Mesendoderm (in vitro differentiated cells): Measurements from ENCODE around the gene METAP2.

Source experiments
- DNase-seq: peaks from one replicate; pipeline ENCODE4 v3.0.0; 2013
- H2AK5ac ChIP-seq: 2 replicates; pipeline ENCODE4 v1.6.1; 2013; ENCODE audit warnings: low read length, inconsistent platforms
- H2BK120ac ChIP-seq: 2 replicates; pipeline ENCODE4 v1.6.1; 2013; ENCODE audit warnings: low read depth, mild to moderate bottlenecking, low read length, moderate library complexity, mixed read lengths
- H2BK15ac ChIP-seq: replicated peaks from 2 replicates; pipeline ENCODE4 v1.6.1; 2013; ENCODE audit warnings: low read depth, mild to moderate bottlenecking, moderate library complexity
- H2BK5ac ChIP-seq: 2 replicates; pipeline ENCODE4 v1.6.1; 2013; ENCODE audit warnings: low read length, inconsistent platforms
- H3K18ac ChIP-seq: 2 replicates; pipeline ENCODE4 v1.6.1; 2013; ENCODE audit warnings: mild to moderate bottlenecking, low read length, mixed read lengths
- H3K23ac ChIP-seq: one replicate; pipeline ENCODE4 v1.6.1; 2013; ENCODE audit warnings: low read length
- H3K27ac ChIP-seq: 2 replicates; pipeline ENCODE4 v1.5.1; 2013; ENCODE audit warnings: low read depth, mild to moderate bottlenecking, inconsistent platforms, low read length, moderate library complexity
- H3K27me3 ChIP-seq: 2 replicates; pipeline ENCODE4 v1.6.1; 2013; ENCODE audit warnings: low read length, control low read depth, mild to moderate bottlenecking, inconsistent platforms; ENCODE audit not compliant: insufficient read depth, poor library complexity
- H3K36me3 ChIP-seq: 2 replicates; pipeline ENCODE4 v1.6.1; 2013; ENCODE audit warnings: low read length, inconsistent platforms; ENCODE audit not compliant: control insufficient read depth, insufficient read depth
- H3K4ac ChIP-seq: one replicate; pipeline ENCODE4 v1.6.1; 2013; ENCODE audit warnings: low read depth, mild to moderate bottlenecking, low read length, moderate library complexity
- H3K4me1 ChIP-seq: 2 replicates; pipeline ENCODE4 v1.6.1; 2013; ENCODE audit warnings: low read depth, low read length, inconsistent platforms; ENCODE audit not compliant: control insufficient read depth
- H3K4me2 ChIP-seq: 2 replicates; pipeline ENCODE4 v1.6.1; 2013; ENCODE audit warnings: low read length
- H3K4me3 ChIP-seq: 2 replicates; pipeline ENCODE4 v1.5.1; 2013; ENCODE audit warnings: mild to moderate bottlenecking, low read length
- H3K56ac ChIP-seq: one replicate; pipeline ENCODE4 v1.6.1; 2013; ENCODE audit warnings: low read length
- H3K79me1 ChIP-seq: 2 replicates; pipeline ENCODE4 v1.6.1; 2013; ENCODE audit warnings: low read length, inconsistent platforms
- H3K79me2 ChIP-seq: 2 replicates; pipeline ENCODE4 v1.6.1; 2013; ENCODE audit warnings: mild to moderate bottlenecking, low read length; ENCODE audit not compliant: control insufficient read depth, insufficient read depth
- H3K9ac ChIP-seq: 2 replicates; pipeline ENCODE4 v1.6.1; 2013; ENCODE audit warnings: low read length, inconsistent platforms
- H4K5ac ChIP-seq: one replicate; pipeline ENCODE4 v1.6.1; 2013; ENCODE audit warnings: low read length
- H4K8ac ChIP-seq: one replicate; pipeline ENCODE4 v1.6.1; 2013; ENCODE audit warnings: low read depth, mild to moderate bottlenecking, control low read depth, low read length, moderate library complexity
- WGBS: extraction: QIAGEN DNeasy Blood & Tissue Kit; methylation state at CpG from one replicate; pipeline ENCODE4 v1.1.7; 2013; ENCODE audit warnings: low lambda C conversion rate, missing lambda C conversion rate; ENCODE audit not compliant: insufficient coverage; ENCODE audit errors: extremely low coverage; 5-methylcytosine and 5-hydroxymethylcytosine counted together

METAP2 gene

GRCh38 chr12:95499772-95500171 is 25.8 kb downstream of the METAP2 start:
- Histone ChIP-seq H3K4me3 (no peak overlapping the region), H3K56ac (no peak overlapping the region), H3K36me3 (peaks cover 6% of the 10 kb centered on the region), H3K79me2 (peaks cover 5% of the 10 kb centered on the region), H4K5ac (no peak overlapping the region), H3K79me1 (peaks cover 7% of the 10 kb centered on the region), H4K8ac (no peak overlapping the region), H3K9ac (no peak overlapping the region), H2BK5ac (no peak overlapping the region), H3K4ac (no peak overlapping the region), H3K27me3 (no peaks in the 10 kb centered on the region), H2BK120ac (no peak overlapping the region), H3K27ac (no peak overlapping the region), H2AK5ac (no peak overlapping the region), H3K23ac (no peak overlapping the region), H3K4me1 (no peaks in the 10 kb centered on the region), H2BK15ac (no peak overlapping the region), H3K4me2 (no peak overlapping the region), H3K18ac (no peak overlapping the region)
- no CpG with 5 or more reads among the region's 2 CpGs for WGBS
- DNase-seq = no peak

GRCh38 chr12:95504140-95504539 is 30.2 kb downstream of the METAP2 start:
- no peak overlapping the region for H3K4me2 ChIP-seq
- no peak overlapping the region for H3K23ac ChIP-seq
- H3K27ac ChIP-seq = no peak overlapping the region
- H3K18ac ChIP-seq = no peak overlapping the region
- H3K4ac ChIP-seq = no peak overlapping the region
- no peak overlapping the region for H2BK120ac ChIP-seq
- no peak overlapping the region for H4K5ac ChIP-seq
- no peak overlapping the region for H3K56ac ChIP-seq
- DNase-seq = no peak
- peaks cover 5% of the 10 kb centered on the region for H3K79me1 ChIP-seq
- H2BK5ac ChIP-seq = no peak overlapping the region
- H4K8ac ChIP-seq = no peak overlapping the region
- peaks cover 5% of the 10 kb centered on the region for H3K79me2 ChIP-seq
- no peak overlapping the region for H2BK15ac ChIP-seq
- H3K36me3 ChIP-seq = peaks cover 7% of the 10 kb centered on the region
- no peak overlapping the region for H3K4me3 ChIP-seq
- H3K27me3 ChIP-seq = no peaks in the 10 kb centered on the region
- WGBS = no CpG with 5 or more reads among the region's 4 CpGs
- no peaks in the 10 kb centered on the region for H3K4me1 ChIP-seq
- no peak overlapping the region for H3K9ac ChIP-seq
- no peak overlapping the region for H2AK5ac ChIP-seq

GRCh38 chr12:95505039-95505438 is 31.1 kb downstream of the METAP2 start:
- Histone ChIP-seq H4K8ac (no peak overlapping the region), H3K18ac (no peak overlapping the region), H3K9ac (no peak overlapping the region), H3K27me3 (no peaks in the 10 kb centered on the region), H3K4me3 (no peak overlapping the region), H3K4ac (no peak overlapping the region), H3K36me3 (peaks cover 7% of the 10 kb centered on the region), H3K4me2 (no peak overlapping the region), H3K23ac (no peak overlapping the region), H2BK15ac (no peak overlapping the region), H2AK5ac (no peak overlapping the region), H3K4me1 (no peaks in the 10 kb centered on the region), H3K79me2 (peaks cover 3% of the 10 kb centered on the region), H3K27ac (no peak overlapping the region), H3K56ac (no peak overlapping the region), H3K79me1 (peaks cover 4% of the 10 kb centered on the region), H2BK120ac (no peak overlapping the region), H2BK5ac (no peak overlapping the region), H4K5ac (no peak overlapping the region)
- peak; percentile 16 for DNase-seq
- WGBS = no CpG with 5 or more reads among the region's 5 CpGs

- H2AK5ac ChIP-seq = no peak overlapping the region
- no peak overlapping the region for H2BK120ac ChIP-seq
- peaks cover 2% of the 10 kb centered on the region for H3K4me1 ChIP-seq
- H3K56ac ChIP-seq = no peak overlapping the region
- H3K23ac ChIP-seq = no peak overlapping the region
- no peak overlapping the region for H2BK5ac ChIP-seq
- peaks cover 7% of the 10 kb centered on the region for H3K36me3 ChIP-seq
- peaks cover 3% of the 10 kb centered on the region for H3K79me2 ChIP-seq
- no peak overlapping the region for H3K4me2 ChIP-seq
- no peak for DNase-seq
- no peak overlapping the region for H3K9ac ChIP-seq
- H3K27ac ChIP-seq = no peak overlapping the region
- H3K79me1 ChIP-seq = peaks cover 6% of the 10 kb centered on the region
- no peak overlapping the region for H3K4ac ChIP-seq
- no peak overlapping the region for H4K8ac ChIP-seq
- H3K18ac ChIP-seq = no peak overlapping the region
- no CpG with 5 or more reads among the region's 10 CpGs for WGBS
- H3K27me3 ChIP-seq = no peaks in the 10 kb centered on the region
- H3K4me3 ChIP-seq = no peak overlapping the region
- no peak overlapping the region for H2BK15ac ChIP-seq
- no peak overlapping the region for H4K5ac ChIP-seq
These were observed 33.0 kb downstream of the METAP2 start for GRCh38 chr12:95506707-95507523.

GRCh38 chr12:95509300-95509699 is 35.3 kb downstream of the METAP2 start:
- Histone ChIP-seq H4K5ac (no peak overlapping the region), H4K8ac (no peak overlapping the region), H3K56ac (no peak overlapping the region), H2BK120ac (no peak overlapping the region), H3K9ac (no peak overlapping the region), H3K79me1 (peaks cover 2% of the 10 kb centered on the region), H3K4ac (no peak overlapping the region), H3K79me2 (no peaks in the 10 kb centered on the region), H3K4me2 (no peak overlapping the region), H2BK5ac (no peak overlapping the region), H2AK5ac (no peak overlapping the region), H3K4me3 (no peak overlapping the region), H3K18ac (no peak overlapping the region), H3K27me3 (no peaks in the 10 kb centered on the region), H2BK15ac (no peak overlapping the region), H3K27ac (no peak overlapping the region), H3K36me3 (peaks cover 5% of the 10 kb centered on the region), H3K4me1 (peaks cover 3% of the 10 kb centered on the region), H3K23ac (no peak overlapping the region)
- no CpG with 5 or more reads among the region's 3 CpGs for WGBS
- no peak for DNase-seq

- no peak overlapping the region for H3K18ac ChIP-seq
- H2BK120ac ChIP-seq = no peak overlapping the region
- H4K8ac ChIP-seq = no peak overlapping the region
- no peak overlapping the region for H3K9ac ChIP-seq
- H3K4ac ChIP-seq = no peak overlapping the region
- no peak overlapping the region for H3K56ac ChIP-seq
- no peak overlapping the region for H2BK15ac ChIP-seq
- no peak overlapping the region for H3K4me2 ChIP-seq
- peaks cover 3% of the 10 kb centered on the region for H3K4me1 ChIP-seq
- H3K4me3 ChIP-seq = no peak overlapping the region
- H4K5ac ChIP-seq = no peak overlapping the region
- no CpG with 5 or more reads among the region's 1 CpG for WGBS
- no peak overlapping the region for H2AK5ac ChIP-seq
- no peak overlapping the region for H3K27ac ChIP-seq
- no peaks in the 10 kb centered on the region for H3K79me2 ChIP-seq
- peaks cover 5% of the 10 kb centered on the region for H3K36me3 ChIP-seq
- H3K27me3 ChIP-seq = no peaks in the 10 kb centered on the region
- H3K23ac ChIP-seq = no peak overlapping the region
- H3K79me1 ChIP-seq = peaks cover 2% of the 10 kb centered on the region
- DNase-seq = no peak
- no peak overlapping the region for H2BK5ac ChIP-seq
These were observed 38.0 kb downstream of the METAP2 start for GRCh38 chr12:95511977-95512376.
